ENCODE data around the gene F5. TPM values are rescaled to one million over a fixed set of nuclear protein-coding genes. Genes with fewer than 3 reads are reported as not detected.

Gene F5
- total and polyA plus RNA-seq, 9 of the 15 experiments (the other 6 are each of a cell fraction or from before 2014, with no cell fraction given) = 0.03 to 0.13 TPM; not detected in 7

- Histone ChIP-seq H3K9ac (ENCODE audit: insufficient read depth in 1 of 2, low read depth in 2 of 2, low read length in 2 of 2) (no peak overlapping the region), H3K9me3 (replicated peaks; ENCODE audit: control insufficient read depth, insufficient read depth, low read depth, low read length) (no peaks in the 10 kb centered on the region), H3K9me1 (ENCODE audit: control insufficient read depth, insufficient read depth, low read length) (no peaks in the 10 kb centered on the region), H3K79me2 (ENCODE audit: control insufficient read depth, insufficient read depth, low read length) (no peaks in the 10 kb centered on the region), H3K27ac (ENCODE audit: extremely low read depth, low read depth, low read length) (no peak overlapping the region), H4K20me1 (replicated peaks; ENCODE audit: control insufficient read depth, insufficient read depth, low read length) (no peaks in the 10 kb centered on the region), H3K27me3 (ENCODE audit: control insufficient read depth in 2 of 2, insufficient read depth in 2 of 2, low read length in 2 of 2) (no peaks in the 10 kb centered on the region), H3K4me3 (no peak overlapping the region), H3K36me3 (ENCODE audit: control insufficient read depth, insufficient read depth, low read length) (no peaks in the 10 kb centered on the region), H3K4me1 (replicated peaks in 1 of 2; ENCODE audit: control insufficient read depth in 2 of 2, insufficient read depth in 2 of 2, low read length in 2 of 2) (no peaks in the 10 kb centered on the region; a peak in 1 of 5 replicates), H3K4me2 (ENCODE audit: insufficient read depth, low read length) (no peak overlapping the region), H2AFZ (ENCODE audit: low read depth, low read length) (no peak overlapping the region)
- FAIRE-seq (no peak), ATAC-seq (peak; percentile 82), DNase-seq (ENCODE audit: extremely low read depth in 1 of 4, low spot score in 3 of 4) (peak; percentile 15 to 45 (median 26))
- no TSS peak for BruUV-seq (replicated peaks)
- WGBS (ENCODE audit: insufficient coverage, low coverage, missing lambda C conversion rate) = 5% methylated on average over 4 of the region's 4 CpGs
- in situ Hi-C loops (cut with MboI) = loop anchor here (10.0 kb wide), 1 partner anchor 255 kb away; no protein-coding TSS in a partner anchor
- POLR2A ChIA-PET = no interaction called here
- CTCF ChIA-PET (ENCODE audit: low intra/inter-chr PET ratio) = interaction anchor here (2.0 kb wide), 1 partner anchor 259 kb away, joined by 7 read pairs; no protein-coding TSS in a partner anchor
- TF ChIP-seq, protein P1, sequence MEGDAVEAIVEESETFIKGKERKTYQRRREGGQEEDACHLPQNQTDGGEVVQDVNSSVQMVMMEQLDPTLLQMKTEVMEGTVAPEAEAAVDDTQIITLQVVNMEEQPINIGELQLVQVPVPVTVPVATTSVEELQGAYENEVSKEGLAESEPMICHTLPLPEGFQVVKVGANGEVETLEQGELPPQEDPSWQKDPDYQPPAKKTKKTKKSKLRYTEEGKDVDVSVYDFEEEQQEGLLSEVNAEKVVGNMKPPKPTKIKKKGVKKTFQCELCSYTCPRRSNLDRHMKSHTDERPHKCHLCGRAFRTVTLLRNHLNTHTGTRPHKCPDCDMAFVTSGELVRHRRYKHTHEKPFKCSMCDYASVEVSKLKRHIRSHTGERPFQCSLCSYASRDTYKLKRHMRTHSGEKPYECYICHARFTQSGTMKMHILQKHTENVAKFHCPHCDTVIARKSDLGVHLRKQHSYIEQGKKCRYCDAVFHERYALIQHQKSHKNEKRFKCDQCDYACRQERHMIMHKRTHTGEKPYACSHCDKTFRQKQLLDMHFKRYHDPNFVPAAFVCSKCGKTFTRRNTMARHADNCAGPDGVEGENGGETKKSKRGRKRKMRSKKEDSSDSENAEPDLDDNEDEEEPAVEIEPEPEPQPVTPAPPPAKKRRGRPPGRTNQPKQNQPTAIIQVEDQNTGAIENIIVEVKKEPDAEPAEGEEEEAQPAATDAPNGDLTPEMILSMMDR (IDR thresholded peaks at IDR 0.05 in 2 of 3, conservative IDR thresholded peaks at IDR 0.05 in 1 of 3; ENCODE audit: insufficient read depth in 2 of 3, low read depth in 1 of 3, low read length in 3 of 3) = peak; percentile 48 to 74 (median 48); a peak in 5 of 6 replicates
- TF ChIP-seq SREBF1 (IDR thresholded peaks at IDR 0.05; ENCODE audit: borderline replicate concordance, low read depth, low read length) (no peak), PHF21A (IDR thresholded peaks at IDR 0.05; ENCODE audit: borderline replicate concordance, low read depth) (no peak), ZNF583 (CRISPR knock-in tag; IDR thresholded peaks at IDR 0.05) (no peak), ARNT (IDR thresholded peaks at IDR 0.05) (no peak), RAD21 (CRISPR knock-in tag; conservative IDR thresholded peaks at IDR 0.05 in 1 of 2, IDR thresholded peaks at IDR 0.05 in 1 of 2) (peak; percentile 60 to 76), DACH1 (IDR thresholded peaks at IDR 0.05; ENCODE audit: partially characterized antibody) (peak; percentile 34)
- TF ChIP-seq, protein P2, sequence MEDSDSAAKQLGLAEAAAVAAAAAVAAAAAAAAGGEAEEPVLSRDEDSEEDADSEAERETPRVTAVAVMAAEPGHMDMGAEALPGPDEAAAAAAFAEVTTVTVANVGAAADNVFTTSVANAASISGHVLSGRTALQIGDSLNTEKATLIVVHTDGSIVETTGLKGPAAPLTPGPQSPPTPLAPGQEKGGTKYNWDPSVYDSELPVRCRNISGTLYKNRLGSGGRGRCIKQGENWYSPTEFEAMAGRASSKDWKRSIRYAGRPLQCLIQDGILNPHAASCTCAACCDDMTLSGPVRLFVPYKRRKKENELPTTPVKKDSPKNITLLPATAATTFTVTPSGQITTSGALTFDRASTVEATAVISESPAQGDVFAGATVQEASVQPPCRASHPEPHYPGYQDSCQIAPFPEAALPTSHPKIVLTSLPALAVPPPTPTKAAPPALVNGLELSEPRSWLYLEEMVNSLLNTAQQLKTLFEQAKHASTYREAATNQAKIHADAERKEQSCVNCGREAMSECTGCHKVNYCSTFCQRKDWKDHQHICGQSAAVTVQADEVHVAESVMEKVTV (CRISPR knock-in tag; IDR thresholded peaks at IDR 0.05) = peak; percentile 36; the same call in 1 of the 2 replicates
- intact Hi-C loops (cut with micrococcal nuclease) = loop anchor here (1.0 to 10.0 kb wide), 4 partner anchors 162 to 1377 kb away; no protein-coding TSS in a partner anchor
These were observed 36.0 kb downstream of the F5 start for GRCh38 chr1:169550294-169550693.
